GM12872 (cell line): ENCODE data around the gene CYP2J2.

ENCODE experiments used
- CTCF ChIP-seq: IDR thresholded peaks from 3 replicates; pipeline ENCODE4 v1.5.1; 2011; ENCODE audit warnings: low read depth, mild to moderate bottlenecking, low read length, moderate library complexity; ENCODE audit not compliant: insufficient read depth

The CYP2J2 gene

GRCh38 chr1:59897165-59897564 is 29.4 kb downstream of the CYP2J2 start:
- no peak for TF ChIP-seq CTCF

GRCh38 chr1:59892841-59893811 is 33.4 kb downstream of the CYP2J2 start:
- TF ChIP-seq CTCF: no peak

GRCh38 chr1:59885160-59885832 is 41.3 kb downstream of the CYP2J2 start:
- TF ChIP-seq CTCF: no peak

- TF ChIP-seq CTCF: no peak
Measured at GRCh38 chr1:59880735-59881134, 45.8 kb downstream of the CYP2J2 start.

GRCh38 chr1:59879996-59880505 is 46.5 kb downstream of the CYP2J2 start:
- TF ChIP-seq CTCF: no peak

- TF ChIP-seq CTCF: peak; percentile 46
Measured at GRCh38 chr1:59879574-59879973, 47.0 kb downstream of the CYP2J2 start.

GRCh38 chr1:59878370-59878769 is 48.2 kb downstream of the CYP2J2 start:
- TF ChIP-seq CTCF: no peak
